H9 (cell line): ENCODE results near the gene SELENOW. TPM values are rescaled to one million over a fixed set of nuclear protein-coding genes. Genes with fewer than 3 reads are reported as not detected.
A peak's percentile ranks its signal among the peaks of the same experiment; 100 is the strongest.

Source experiments
- DNase-seq: peaks from one replicate; pipeline ENCODE4 v3.0.0-alpha.2; 2017
- H2AFZ ChIP-seq: one replicate; pipeline ENCODE4 v1.6.1; 2013; ENCODE audit warnings: mild to moderate bottlenecking, low read length, control low read depth, moderate library complexity
- H2AK5ac ChIP-seq: 2 replicates; pipeline ENCODE4 v1.6.1; 2013; ENCODE audit warnings: low read length, control low read depth, mixed read lengths; ENCODE audit not compliant: insufficient read length
- H2BK120ac ChIP-seq: one replicate; pipeline ENCODE4 v1.6.1; 2013; ENCODE audit warnings: low read depth, mild to moderate bottlenecking, low read length, control low read depth, inconsistent platforms; ENCODE audit not compliant: poor library complexity, severe bottlenecking
- H2BK12ac ChIP-seq: 2 replicates; pipeline ENCODE4 v1.6.1; 2013; ENCODE audit warnings: low read length, control low read depth, mixed read lengths, low read depth; ENCODE audit not compliant: insufficient read length
- H2BK15ac ChIP-seq: 2 replicates; pipeline ENCODE4 v1.6.1; 2013; ENCODE audit warnings: low read depth, low read length, control low read depth
- H2BK20ac ChIP-seq: one replicate; pipeline ENCODE4 v1.6.1; 2013; ENCODE audit warnings: low read depth, mild to moderate bottlenecking, low read length, control low read depth, inconsistent platforms; ENCODE audit not compliant: poor library complexity, severe bottlenecking
- H2BK5ac ChIP-seq: 2 replicates; pipeline ENCODE4 v1.6.1; 2013; ENCODE audit warnings: low read length, control low read depth, mixed read lengths; ENCODE audit not compliant: insufficient read length
- H3K14ac ChIP-seq: 2 replicates; pipeline ENCODE4 v1.6.1; 2013; ENCODE audit warnings: low read length, control low read depth; ENCODE audit not compliant: insufficient read depth
- H3K18ac ChIP-seq: 2 replicates; pipeline ENCODE4 v1.6.1; 2013; ENCODE audit warnings: low read depth, mild to moderate bottlenecking, mixed read lengths, low read length, control low read depth; ENCODE audit not compliant: insufficient read length
- H3K23ac ChIP-seq: 2 replicates; pipeline ENCODE4 v1.6.1; 2013; ENCODE audit warnings: low read length, control low read depth, mixed read lengths, low read depth; ENCODE audit not compliant: insufficient read length
- H3K23me2 ChIP-seq: 2 replicates; pipeline ENCODE4 v1.6.1; 2013; ENCODE audit warnings: low read depth, mild to moderate bottlenecking, mixed read lengths, low read length, control low read depth; ENCODE audit not compliant: insufficient read length, poor library complexity, severe bottlenecking
- H3K27ac ChIP-seq: 2 replicates; pipeline ENCODE4 v1.5.1; 2013; ENCODE audit warnings: low read length, control low read depth, mixed read lengths, low read depth; ENCODE audit not compliant: insufficient read length
- H3K27me3 ChIP-seq: 2 replicates; pipeline ENCODE4 v1.6.1; 2013; ENCODE audit warnings: low read length, control low read depth, inconsistent platforms; ENCODE audit not compliant: insufficient read depth
- H3K4ac ChIP-seq: 2 replicates; pipeline ENCODE4 v1.6.1; 2013; ENCODE audit warnings: low read depth, mild to moderate bottlenecking, control low read depth, inconsistent platforms, low read length, moderate library complexity
- H3K4me1 ChIP-seq: 2 replicates; pipeline ENCODE4 v1.6.1; 2013; ENCODE audit warnings: low read length, control low read depth, inconsistent platforms; ENCODE audit not compliant: insufficient read depth
- H3K4me2 ChIP-seq: 2 replicates; pipeline ENCODE4 v1.6.1; 2013; ENCODE audit warnings: low read length, control low read depth, mixed read lengths; ENCODE audit not compliant: insufficient read length, insufficient read depth
- H3K56ac ChIP-seq: 2 replicates; pipeline ENCODE4 v1.6.1; 2013; ENCODE audit warnings: low read depth, mild to moderate bottlenecking, mixed read lengths, low read length, control low read depth; ENCODE audit not compliant: insufficient read length
- H3K79me1 ChIP-seq: 2 replicates; pipeline ENCODE4 v1.6.1; 2013; ENCODE audit warnings: low read depth, mild to moderate bottlenecking, moderate library complexity, low read length, control low read depth, inconsistent platforms; ENCODE audit not compliant: insufficient read depth, poor library complexity, severe bottlenecking
- H3K79me2 ChIP-seq: 2 replicates; pipeline ENCODE4 v1.6.1; 2013; ENCODE audit warnings: low read length, control low read depth, inconsistent platforms; ENCODE audit not compliant: insufficient read depth
- H3K9ac ChIP-seq: 2 replicates; pipeline ENCODE4 v1.6.1; 2013; ENCODE audit warnings: low read length, control low read depth, mixed read lengths; ENCODE audit not compliant: insufficient read length; ENCODE audit errors: extremely low read depth
- H3K9me3 ChIP-seq: one replicate; pipeline ENCODE4 v1.6.1; 2013; ENCODE audit warnings: low read depth, low read length, inconsistent platforms; ENCODE audit not compliant: control insufficient read depth
- H3T11ph ChIP-seq: one replicate; pipeline ENCODE4 v1.6.1; 2013; ENCODE audit warnings: mild to moderate bottlenecking, low read length, control low read depth, inconsistent platforms
- H4K20me1 ChIP-seq: one replicate; pipeline ENCODE4 v1.6.1; 2013; ENCODE audit not compliant: control insufficient read depth, insufficient read length, insufficient read depth
- H4K5ac ChIP-seq: 2 replicates; pipeline ENCODE4 v1.6.1; 2013; ENCODE audit warnings: low read depth, mild to moderate bottlenecking, mixed read lengths, low read length, control low read depth; ENCODE audit not compliant: insufficient read length
- H4K8ac ChIP-seq: replicated peaks from 2 replicates; pipeline ENCODE4 v1.6.1; 2013; ENCODE audit warnings: low read length, control low read depth, mixed read lengths, low read depth; ENCODE audit not compliant: insufficient read length
- H4K91ac ChIP-seq: 2 replicates; pipeline ENCODE4 v1.6.1; 2013; ENCODE audit warnings: low read depth, mild to moderate bottlenecking, moderate library complexity, mixed read lengths, low read length, control low read depth; ENCODE audit not compliant: insufficient read length
- H3K27ac Mint-ChIP-seq, 3 experiments: 2 replicates in 2 of 3; 3 replicates in 1 of 3; pipeline ENCODE4 v1.8.0; 2020 to 2021; ENCODE audit warnings: mixed read lengths in 3 of 3, mild to moderate bottlenecking in 1 of 3, moderate library complexity in 1 of 3
- H3K27me3 Mint-ChIP-seq: 2 replicates; pipeline ENCODE4 v1.8.0; 2021; ENCODE audit warnings: low read depth, mild to moderate bottlenecking, moderate library complexity, mixed read lengths
- H3K36me3 Mint-ChIP-seq, 3 experiments: 2 replicates in 2 of 3; 3 replicates in 1 of 3; pipeline ENCODE4 v1.8.0; 2020 to 2021; ENCODE audit warnings: low read depth in 3 of 3, mixed read lengths in 3 of 3; ENCODE audit not compliant: insufficient read depth in 1 of 3
- H3K4me1 Mint-ChIP-seq, 2 experiments: 2 replicates each; pipeline ENCODE4 v1.8.0; 2020; ENCODE audit warnings: mixed read lengths in 2 of 2
- H3K4me3 Mint-ChIP-seq, 2 experiments: 2 replicates in 1 of 2; 3 replicates in 1 of 2; pipeline ENCODE4 v1.8.0; 2020 to 2021; ENCODE audit warnings: mild to moderate bottlenecking in 2 of 2, mixed read lengths in 2 of 2, moderate library complexity in 1 of 2
- H3K9me3 Mint-ChIP-seq, 2 experiments: 2 replicates in 1 of 2; 3 replicates in 1 of 2; pipeline ENCODE4 v1.8.0; 2020; ENCODE audit warnings: mild to moderate bottlenecking in 2 of 2, mixed read lengths in 2 of 2, moderate library complexity in 1 of 2
- WGBS: extraction: QIAGEN DNeasy Blood & Tissue Kit; methylation state at CpG from one replicate; pipeline ENCODE4 v1.1.7; 2013; ENCODE audit warnings: missing lambda C conversion rate, low lambda C conversion rate, mixed read lengths; ENCODE audit not compliant: insufficient read length; ENCODE audit errors: extremely low coverage; 5-methylcytosine and 5-hydroxymethylcytosine counted together
- total RNA-seq: library from RNA; stranded (reverse); gene quantifications from 2 replicates; pipeline ENCODE4 v1.2.1, GENCODE V29; 2021
- TF ChIP-seq, protein P1 (sequence below): fragments of 200-600 bp; sonication (generic); conservative IDR thresholded peaks from 3 replicates; pipeline ENCODE4 v1.8.0; 2021; ENCODE audit warnings: antibody characterized with exemption, mild to moderate bottlenecking

The SELENOW gene
- total RNA-seq, 1 experiment from 2014 or later, result 388 TPM

DNA sequence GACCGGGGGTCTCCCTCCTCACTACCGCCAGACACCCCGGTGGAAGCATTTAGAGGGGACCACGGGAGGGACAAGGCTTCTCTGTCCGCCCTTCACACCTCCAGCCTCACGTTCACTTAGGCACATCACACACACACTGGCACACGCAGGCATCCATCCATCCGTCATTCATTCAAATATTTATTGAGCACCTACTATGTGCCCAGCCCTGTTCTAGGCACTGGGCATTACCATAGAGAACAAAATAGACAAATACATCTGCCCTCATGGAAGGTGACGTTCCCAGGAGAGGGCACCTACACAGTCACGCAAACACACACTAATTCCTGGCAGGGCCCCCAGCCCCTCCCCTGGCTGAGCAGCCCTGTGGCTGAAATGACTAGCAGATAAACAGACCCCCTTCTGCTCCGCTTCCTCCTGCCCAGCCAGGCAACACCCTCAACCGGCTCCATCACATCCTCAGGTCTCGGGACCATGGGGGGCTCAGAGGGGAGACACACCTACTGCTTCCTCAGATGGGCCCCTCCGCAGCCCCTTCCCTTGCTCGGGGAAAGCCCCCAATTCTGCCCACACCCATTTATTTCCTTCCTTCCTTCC, 36.9 kb upstream of the SELENOW start:
- Histone ChIP-seq H2AK5ac (no peak overlapping the region), H3K23ac (no peak overlapping the region), H2BK120ac (no peak overlapping the region), H3K9ac (no peak overlapping the region), H3K4me1 (no peaks in the 10 kb centered on the region), H3K56ac (no peak overlapping the region), H2BK15ac (no peak overlapping the region), H4K20me1 (peaks cover 5% of the 10 kb centered on the region), H3T11ph (no peak overlapping the region), H3K79me1 (no peaks in the 10 kb centered on the region), H2BK12ac (no peak overlapping the region), H2BK20ac (no peak overlapping the region), H4K91ac (no peak overlapping the region), H3K4me2 (no peak overlapping the region), H3K18ac (no peak overlapping the region), H3K27me3 (no peaks in the 10 kb centered on the region), H4K5ac (no peak overlapping the region), H3K9me3 (no peaks in the 10 kb centered on the region), H3K79me2 (no peaks in the 10 kb centered on the region; the same call in 1 of the 2 replicates), H4K8ac (no peak overlapping the region), H3K4ac (no peak overlapping the region), H2BK5ac (no peak overlapping the region), H3K27ac (no peak overlapping the region), H3K14ac (no peak overlapping the region), H2AFZ (no peak overlapping the region), H3K23me2 (no peaks in the 10 kb centered on the region)
- Mint-ChIP-seq H3K4me3 (peak overlapping the region in 1 of 2 experiments; percentile 24; a peak in 1 of 5 replicates), H3K36me3 (peaks cover 3 to 7% (median 6%) of the 10 kb centered on the region in 3 experiments), H3K9me3 (no peaks in the 10 kb centered on the region), H3K27me3 (peaks cover 2% of the 10 kb centered on the region; the same call in 1 of the 2 replicates), H3K27ac (peak overlapping the region in 1 of 3 experiments; percentile 22; a peak in 1 of 7 replicates), H3K4me1 (peaks cover 6 to 18% of the 10 kb centered on the region in 2 experiments)
- no peak for DNase-seq
- WGBS, result no CpG with 5 or more reads among the region's 15 CpGs
- TF ChIP-seq, protein P1, sequence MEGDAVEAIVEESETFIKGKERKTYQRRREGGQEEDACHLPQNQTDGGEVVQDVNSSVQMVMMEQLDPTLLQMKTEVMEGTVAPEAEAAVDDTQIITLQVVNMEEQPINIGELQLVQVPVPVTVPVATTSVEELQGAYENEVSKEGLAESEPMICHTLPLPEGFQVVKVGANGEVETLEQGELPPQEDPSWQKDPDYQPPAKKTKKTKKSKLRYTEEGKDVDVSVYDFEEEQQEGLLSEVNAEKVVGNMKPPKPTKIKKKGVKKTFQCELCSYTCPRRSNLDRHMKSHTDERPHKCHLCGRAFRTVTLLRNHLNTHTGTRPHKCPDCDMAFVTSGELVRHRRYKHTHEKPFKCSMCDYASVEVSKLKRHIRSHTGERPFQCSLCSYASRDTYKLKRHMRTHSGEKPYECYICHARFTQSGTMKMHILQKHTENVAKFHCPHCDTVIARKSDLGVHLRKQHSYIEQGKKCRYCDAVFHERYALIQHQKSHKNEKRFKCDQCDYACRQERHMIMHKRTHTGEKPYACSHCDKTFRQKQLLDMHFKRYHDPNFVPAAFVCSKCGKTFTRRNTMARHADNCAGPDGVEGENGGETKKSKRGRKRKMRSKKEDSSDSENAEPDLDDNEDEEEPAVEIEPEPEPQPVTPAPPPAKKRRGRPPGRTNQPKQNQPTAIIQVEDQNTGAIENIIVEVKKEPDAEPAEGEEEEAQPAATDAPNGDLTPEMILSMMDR, result no peak
